Activated T-cell treated with anti-CD3 and anti-CD28 coated beads, Interleukin-2, amount 50 U/mL, for 24 hours (primary cell): ENCODE data around the gene PI4K2A.
"Not testable (repeated sequence)": the region's sequence is repeated elsewhere in the genome, so short reads cannot be mapped to it uniquely, and the experiment has no call there.

Experiments
- DNase-seq: peaks from one replicate; pipeline ENCODE4 v3.0.0-alpha.2; 2020
- H3K27ac Mint-ChIP-seq: 2 replicates; pipeline ENCODE4 v1.8.0; 2020; ENCODE audit warnings: mild to moderate bottlenecking, mixed read lengths
- H3K27me3 Mint-ChIP-seq: 2 replicates; pipeline ENCODE4 v1.8.0; 2020; ENCODE audit warnings: mixed read lengths
- H3K36me3 Mint-ChIP-seq: 2 replicates; pipeline ENCODE4 v1.8.0; 2020; ENCODE audit warnings: low read depth, mixed read lengths
- H3K4me1 Mint-ChIP-seq: 2 replicates; pipeline ENCODE4 v1.8.0; 2020; ENCODE audit warnings: low read depth, mixed read lengths
- H3K4me3 Mint-ChIP-seq: 2 replicates; pipeline ENCODE4 v1.8.0; 2020; ENCODE audit warnings: mild to moderate bottlenecking, moderate library complexity, mixed read lengths
- H3K9me3 Mint-ChIP-seq: 2 replicates; pipeline ENCODE4 v1.8.0; 2020; ENCODE audit warnings: mixed read lengths

PI4K2A gene

GRCh38 chr10:97618285-97618684 is 22.2 kb upstream of the PI4K2A start:
- DNase-seq: no peak
- Mint-ChIP-seq H3K27ac (no peak overlapping the region), H3K36me3 (no peaks in the 10 kb centered on the region), H3K4me3 (no peak overlapping the region), H3K27me3 (no peaks in the 10 kb centered on the region), H3K9me3 (no peaks in the 10 kb centered on the region), H3K4me1 (no peaks in the 10 kb centered on the region)

DNA sequence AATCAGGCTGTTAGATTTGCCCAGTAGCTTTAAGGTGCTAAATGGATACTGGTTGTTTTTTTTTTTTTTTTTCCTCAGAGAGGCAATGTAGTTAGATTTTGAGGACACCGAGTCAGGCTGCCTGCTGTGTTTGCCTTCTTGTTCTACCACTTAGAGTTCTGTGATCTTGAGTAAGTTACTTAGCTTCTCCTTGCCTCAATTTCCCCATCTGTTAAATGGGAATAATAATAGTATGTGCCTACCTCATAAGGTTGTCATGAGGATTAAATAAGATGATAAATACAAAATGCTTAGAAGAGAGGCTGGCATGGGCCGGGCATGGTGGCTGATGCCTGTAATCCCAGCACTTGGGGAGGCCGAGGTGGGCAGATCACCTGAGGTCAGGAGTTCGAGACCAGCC is 21.7 kb upstream of the PI4K2A start:
- Mint-ChIP-seq H3K36me3 (no peaks in the 10 kb centered on the region), H3K4me1 (no peaks in the 10 kb centered on the region), H3K9me3 (no peaks in the 10 kb centered on the region), H3K4me3 (no peak overlapping the region), H3K27me3 (no peaks in the 10 kb centered on the region), H3K27ac (no peak overlapping the region)
- no peak for DNase-seq

DNA sequence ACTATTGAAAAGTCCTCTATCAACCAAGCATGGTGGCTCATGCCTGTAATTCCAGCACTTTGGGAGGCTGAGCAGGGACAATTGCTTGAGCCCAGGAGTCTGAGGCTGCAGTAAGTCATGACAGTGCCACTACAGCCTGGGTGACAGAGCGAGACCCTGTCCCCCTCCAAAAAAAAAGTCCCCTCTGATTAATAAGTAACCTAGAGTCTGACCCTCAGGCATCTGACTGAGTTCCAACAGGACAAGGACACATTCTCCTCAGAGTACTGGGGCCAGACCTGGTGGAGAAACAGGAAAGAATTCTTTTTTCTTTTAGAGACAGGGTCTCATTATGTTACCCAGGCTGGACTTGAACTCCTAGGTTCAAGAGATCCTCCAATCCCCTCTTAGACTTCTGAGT is 17.2 kb upstream of the PI4K2A start:
- Mint-ChIP-seq H3K4me3 (no peak overlapping the region), H3K27me3 (no peaks in the 10 kb centered on the region), H3K36me3 (no peaks in the 10 kb centered on the region), H3K4me1 (no peaks in the 10 kb centered on the region), H3K27ac (no peak overlapping the region), H3K9me3 (no peaks in the 10 kb centered on the region)
- no peak for DNase-seq

DNA sequence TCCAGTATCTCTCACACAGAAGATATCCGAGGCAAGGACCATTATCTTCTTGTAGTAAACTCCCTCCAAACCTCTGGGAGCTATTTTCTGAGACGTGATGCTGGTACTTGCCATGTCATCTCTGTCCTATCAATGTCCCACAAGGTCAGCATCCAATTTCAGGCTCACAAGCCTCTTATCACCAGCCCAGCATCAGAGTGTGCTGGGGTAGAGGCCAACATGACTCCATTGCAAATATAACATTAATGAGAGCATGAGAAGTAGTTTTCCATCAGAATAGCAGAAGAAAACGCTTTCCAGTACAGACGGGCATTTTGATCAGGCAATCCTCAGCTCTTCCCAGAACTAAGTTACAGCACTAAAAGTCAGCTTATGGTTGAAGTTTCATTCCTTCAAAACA is 12.7 kb upstream of the PI4K2A start:
- H3K4me3 Mint-ChIP-seq: no peak overlapping the region
- H3K36me3 Mint-ChIP-seq: peaks cover under 1% of the 10 kb centered on the region
- H3K4me1 Mint-ChIP-seq: peaks cover 4% of the 10 kb centered on the region
- no peaks in the 10 kb centered on the region for H3K9me3 Mint-ChIP-seq
- H3K27ac Mint-ChIP-seq: no peak overlapping the region
- DNase-seq: no peak
- no peaks in the 10 kb centered on the region for H3K27me3 Mint-ChIP-seq

- peaks cover 9% of the 10 kb centered on the region for H3K4me1 Mint-ChIP-seq
- no peak overlapping the region for H3K27ac Mint-ChIP-seq
- H3K9me3 Mint-ChIP-seq: no peaks in the 10 kb centered on the region
- no peaks in the 10 kb centered on the region for H3K27me3 Mint-ChIP-seq
- no peak overlapping the region for H3K4me3 Mint-ChIP-seq
- DNase-seq: no peak
- peaks cover 5% of the 10 kb centered on the region for H3K36me3 Mint-ChIP-seq
Observed at GRCh38 chr10:97628228-97628627, 12.2 kb upstream of the PI4K2A start.

GRCh38 chr10:97629289-97629688 is 11.2 kb upstream of the PI4K2A start:
- H3K27ac Mint-ChIP-seq: no peak overlapping the region
- no peak overlapping the region for H3K4me3 Mint-ChIP-seq
- H3K27me3 Mint-ChIP-seq: no peaks in the 10 kb centered on the region
- DNase-seq: no peak
- peaks cover 9% of the 10 kb centered on the region for H3K36me3 Mint-ChIP-seq
- peaks cover 16% of the 10 kb centered on the region for H3K4me1 Mint-ChIP-seq
- no peaks in the 10 kb centered on the region for H3K9me3 Mint-ChIP-seq

DNA sequence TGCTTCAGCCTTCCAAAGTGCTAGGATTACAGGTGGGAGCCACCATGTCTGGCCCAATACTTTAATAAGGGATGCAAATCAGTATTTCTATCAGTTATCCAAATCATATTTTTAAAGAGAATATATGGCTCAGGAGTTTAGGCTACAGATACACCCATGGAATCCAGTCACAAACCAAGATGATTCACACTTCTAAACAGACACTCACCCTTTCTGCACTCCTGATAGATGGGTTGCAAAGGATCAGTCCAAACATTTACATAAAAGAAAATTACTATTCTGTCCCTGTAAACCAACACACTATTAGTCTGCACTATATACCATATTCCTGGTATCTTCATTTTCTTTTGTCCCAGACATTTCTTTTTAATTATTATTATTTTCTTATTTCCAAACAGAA is 9.4 kb upstream of the PI4K2A start:
- DNase-seq: no peak
- no peaks in the 10 kb centered on the region for H3K27me3 Mint-ChIP-seq
- peaks cover 16% of the 10 kb centered on the region for H3K4me1 Mint-ChIP-seq
- H3K36me3 Mint-ChIP-seq: peaks cover 9% of the 10 kb centered on the region
- no peaks in the 10 kb centered on the region for H3K9me3 Mint-ChIP-seq
- no peak overlapping the region for H3K27ac Mint-ChIP-seq
- H3K4me3 Mint-ChIP-seq: no peak overlapping the region

DNA sequence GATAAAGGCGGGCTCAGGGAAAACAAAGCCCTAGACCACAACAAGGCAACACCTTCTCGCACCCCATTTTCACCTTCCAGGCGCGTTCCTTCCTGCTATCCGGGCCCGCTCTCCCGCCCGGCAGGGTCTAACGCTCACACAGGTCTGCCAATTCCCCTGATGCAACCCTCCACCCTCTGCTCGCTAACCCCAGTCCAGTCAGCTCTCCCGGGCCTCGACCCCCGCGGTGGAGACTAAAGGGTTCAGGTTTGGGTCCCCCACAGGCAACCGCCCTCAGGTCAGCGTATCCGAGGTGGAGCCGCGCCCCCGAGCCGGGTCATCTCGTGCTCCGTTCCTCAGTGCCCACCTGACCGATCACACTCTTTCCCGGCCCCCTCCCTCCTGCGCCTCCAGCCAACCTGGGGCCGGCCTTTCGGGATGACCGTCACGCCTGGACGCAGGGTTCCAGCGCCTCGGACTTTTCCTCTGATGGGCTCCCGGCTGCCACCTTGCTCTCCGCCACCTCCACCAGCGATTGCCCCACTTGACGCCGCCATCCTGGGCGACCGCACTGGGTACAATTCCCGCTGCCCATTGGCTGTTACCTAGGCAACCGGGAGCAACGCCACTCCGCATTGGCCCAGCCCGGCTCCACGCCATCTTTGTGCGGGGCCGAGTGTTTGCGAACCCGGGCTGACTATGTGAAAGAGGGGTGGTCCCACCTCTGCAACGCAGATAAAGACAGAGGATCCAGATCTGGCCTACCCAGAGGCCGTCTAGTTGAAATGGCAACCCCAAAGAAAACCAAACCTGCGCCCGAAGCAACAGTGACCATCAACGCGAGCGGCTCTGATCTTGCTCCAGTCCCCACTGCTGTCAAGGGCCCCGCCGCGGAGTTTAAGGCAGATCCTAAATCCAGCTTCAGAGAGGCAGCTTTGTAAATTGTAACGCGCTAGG is 7.3 kb upstream of the PI4K2A start, which contains the start of gene MORN4:
Gene MORN4 (minus strand): TSS at position 552 of the 936 bp plus-strand sequence. CDS start 13,847 bp downstream, outside the sequence.
- peak; percentile 92 for DNase-seq
- H3K36me3 Mint-ChIP-seq: peaks cover 9% of the 10 kb centered on the region
- H3K9me3 Mint-ChIP-seq: no peaks in the 10 kb centered on the region
- peaks cover 16% of the 10 kb centered on the region for H3K4me1 Mint-ChIP-seq
- H3K27ac Mint-ChIP-seq: peak within 1 kb of the TSS; percentile 94
- H3K4me3 Mint-ChIP-seq: peak within 1 kb of the TSS; percentile 99
- H3K27me3 Mint-ChIP-seq: no peaks in the 10 kb centered on the region

DNA sequence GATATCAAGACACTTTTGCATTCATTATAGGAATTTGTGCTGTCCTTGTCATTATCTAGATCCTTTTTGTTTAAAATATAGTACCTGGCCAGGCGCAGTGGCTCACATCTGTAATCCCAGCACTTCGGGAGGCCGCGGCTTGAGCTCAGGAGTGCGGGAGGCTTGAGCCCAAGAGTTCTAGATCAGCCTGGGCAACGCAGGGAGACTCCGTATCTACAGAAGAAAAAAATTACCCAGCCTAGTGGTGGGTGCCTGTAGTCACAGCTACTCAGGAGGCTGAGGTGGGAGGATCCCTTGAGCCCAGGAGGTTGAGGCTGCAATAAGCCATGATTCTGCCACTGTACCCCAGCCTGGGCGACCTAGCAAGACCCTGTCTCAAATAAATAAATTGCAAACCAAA is 6.5 kb upstream of the PI4K2A start:
- H3K4me3 Mint-ChIP-seq: peak overlapping the region; percentile 99
- peak overlapping the region; percentile 94 for H3K27ac Mint-ChIP-seq
- H3K27me3 Mint-ChIP-seq: no peaks in the 10 kb centered on the region
- peaks cover 16% of the 10 kb centered on the region for H3K4me1 Mint-ChIP-seq
- peaks cover 9% of the 10 kb centered on the region for H3K36me3 Mint-ChIP-seq
- no peaks in the 10 kb centered on the region for H3K9me3 Mint-ChIP-seq
- no peak for DNase-seq

GRCh38 chr10:97635577-97635976 is 4.9 kb upstream of the PI4K2A start:
- Mint-ChIP-seq H3K4me3 (no peak overlapping the region), H3K27ac (no peak overlapping the region), H3K36me3 (peaks cover 9% of the 10 kb centered on the region)

GRCh38 chr10:97639090-97639489 is 1.4 kb upstream of the PI4K2A start:
- peaks cover 22% of the 10 kb centered on the region for H3K4me1 Mint-ChIP-seq
- not testable (repeated sequence) for H3K9me3 Mint-ChIP-seq, H3K27me3 Mint-ChIP-seq, H3K4me3 Mint-ChIP-seq, DNase-seq, H3K27ac Mint-ChIP-seq
- peaks cover 18% of the 10 kb centered on the region for H3K36me3 Mint-ChIP-seq

More at GRCh38 chr10:97635577-97635976, 4.9 kb upstream of the PI4K2A start:
- Mint-ChIP-seq H3K27me3 (no peaks in the 10 kb centered on the region), H3K9me3 (no peaks in the 10 kb centered on the region), H3K4me1 (peaks cover 19% of the 10 kb centered on the region)
- no peak for DNase-seq

- Mint-ChIP-seq H3K4me3 (peak overlapping the region; percentile 95), H3K4me1 (peaks cover 22% of the 10 kb centered on the region), H3K27ac (peak overlapping the region; percentile 91), H3K27me3 (no peaks in the 10 kb centered on the region), H3K9me3 (no peaks in the 10 kb centered on the region), H3K36me3 (peaks cover 36% of the 10 kb centered on the region)
- peak; percentile 42 for DNase-seq
Observed at GRCh38 chr10:97640868-97641811, 669 bp downstream of the PI4K2A start.

DNA sequence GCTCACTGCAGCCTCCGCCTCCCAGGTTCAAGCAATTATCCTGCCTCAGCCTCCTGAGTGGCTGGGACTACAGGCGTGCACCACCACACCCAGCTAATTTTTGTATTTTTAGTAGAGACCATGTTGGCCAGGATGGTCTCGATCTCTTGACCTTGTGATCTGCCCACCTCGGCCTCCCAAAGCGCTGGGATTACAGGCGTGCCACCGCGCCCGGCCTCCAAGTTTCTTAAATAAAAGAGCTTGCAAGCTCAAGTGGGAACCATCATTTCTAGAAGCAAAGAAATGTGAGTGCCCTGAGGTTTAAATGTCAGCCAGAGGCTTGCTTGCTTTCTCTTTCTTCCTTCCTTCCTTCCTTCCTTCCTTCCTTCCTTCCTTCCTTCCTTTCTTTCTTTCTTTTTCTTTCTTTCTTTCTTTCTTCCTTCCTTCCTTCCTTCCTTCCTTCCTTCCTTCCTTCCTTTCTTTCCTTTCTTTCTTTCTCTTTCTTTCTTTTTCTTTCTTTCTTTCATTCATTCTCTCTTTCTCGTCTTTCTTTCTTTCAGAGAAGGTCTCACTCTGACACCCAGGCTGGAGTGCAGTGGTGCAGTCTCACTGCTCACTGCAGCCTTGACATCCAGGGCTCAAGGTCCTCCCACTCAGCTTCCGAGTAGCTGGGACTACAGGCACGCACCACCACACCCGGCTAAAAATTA is 2.1 kb downstream of the PI4K2A start:
- not testable (repeated sequence) for H3K27ac Mint-ChIP-seq, DNase-seq, H3K27me3 Mint-ChIP-seq, H3K9me3 Mint-ChIP-seq
- H3K4me3 Mint-ChIP-seq: peak overlapping the region; percentile 95
- peaks cover 46% of the 10 kb centered on the region for H3K36me3 Mint-ChIP-seq
- peaks cover 26% of the 10 kb centered on the region for H3K4me1 Mint-ChIP-seq

DNA sequence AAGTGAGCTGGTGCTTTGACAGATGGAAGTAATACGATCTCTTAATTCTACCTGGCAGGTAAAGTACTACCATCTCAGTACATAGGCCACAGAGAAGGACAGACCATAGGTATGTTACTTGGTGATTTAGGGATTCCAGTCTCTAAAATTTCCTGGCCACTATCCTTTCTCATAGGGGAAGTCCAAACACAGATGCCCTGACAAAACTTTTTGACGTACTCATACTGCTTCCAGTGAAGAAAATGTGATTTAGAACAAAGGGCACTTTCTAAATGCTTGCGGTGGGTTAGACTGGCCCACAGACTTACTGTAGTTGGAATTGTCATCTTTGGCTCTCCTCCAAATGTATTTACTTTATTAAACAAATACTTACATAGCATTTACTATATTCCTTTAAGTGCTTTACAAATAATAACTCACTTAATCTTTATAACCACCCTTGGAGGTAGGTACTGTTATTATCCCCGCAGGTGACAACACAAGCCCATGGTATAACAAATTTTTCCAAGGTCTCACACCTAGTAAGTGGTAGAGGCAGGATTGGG is 3.0 kb downstream of the PI4K2A start:
- Mint-ChIP-seq H3K36me3 (peaks cover 48% of the 10 kb centered on the region), H3K9me3 (no peaks in the 10 kb centered on the region), H3K27ac (no peak overlapping the region), H3K4me1 (peaks cover 31% of the 10 kb centered on the region), H3K27me3 (no peaks in the 10 kb centered on the region), H3K4me3 (no peak overlapping the region)
- no peak for DNase-seq
